GM21529 (cell line): ENCODE results near the gene TMEM220.
"Not testable (repeated sequence)": the region's sequence is repeated elsewhere in the genome, so short reads cannot be mapped to it uniquely, and the experiment has no call there.

ENCODE experiments used
- ATAC-seq: cut with Tn5 transposase; IDR thresholded peaks from one replicate; pipeline ENCODE4 v1.9.1; 2021; ENCODE audit not compliant: unreplicated experiment

Gene TMEM220

GRCh38 chr17:10755592-10756127, 25.8 kb upstream of the TMEM220 start:
- no peak for ATAC-seq

GRCh38 chr17:10754861-10755591, 25.2 kb upstream of the TMEM220 start:
- ATAC-seq: no peak

GRCh38 chr17:10754109-10754508, 24.3 kb upstream of the TMEM220 start:
- no peak for ATAC-seq

GRCh38 chr17:10752696-10753095, 22.9 kb upstream of the TMEM220 start:
- ATAC-seq: no peak

GRCh38 chr17:10751563-10751962, 21.7 kb upstream of the TMEM220 start:
- ATAC-seq: no peak

GRCh38 chr17:10750210-10750609, 20.4 kb upstream of the TMEM220 start:
- ATAC-seq: no peak

GRCh38 chr17:10748531-10749181, 18.8 kb upstream of the TMEM220 start:
- ATAC-seq: no peak

GRCh38 chr17:10745231-10745630, 15.4 kb upstream of the TMEM220 start:
- ATAC-seq: no peak

- no peak for ATAC-seq
Observed at GRCh38 chr17:10744501-10745000, 14.7 kb upstream of the TMEM220 start.

- ATAC-seq: no peak
Observed at GRCh38 chr17:10743316-10744009, 13.6 kb upstream of the TMEM220 start.

GRCh38 chr17:10742431-10742830, 12.6 kb upstream of the TMEM220 start:
- no peak for ATAC-seq

GRCh38 chr17:10741416-10742135, 11.8 kb upstream of the TMEM220 start:
- no peak for ATAC-seq

GRCh38 chr17:10739386-10739785, 9.6 kb upstream of the TMEM220 start:
- ATAC-seq: no peak

GRCh38 chr17:10738521-10739258, 8.9 kb upstream of the TMEM220 start:
- ATAC-seq: no peak

- ATAC-seq: no peak
Observed at GRCh38 chr17:10737736-10738135, 7.9 kb upstream of the TMEM220 start.

- ATAC-seq: no peak
Observed at GRCh38 chr17:10737168-10737622, 7.4 kb upstream of the TMEM220 start.

- no peak for ATAC-seq
Observed at GRCh38 chr17:10735821-10736220, 6.0 kb upstream of the TMEM220 start.

- no peak for ATAC-seq
Observed at GRCh38 chr17:10735251-10735650, 5.4 kb upstream of the TMEM220 start.

- ATAC-seq: no peak
Observed at GRCh38 chr17:10733666-10734065, 3.8 kb upstream of the TMEM220 start.

GRCh38 chr17:10732121-10732520, 2.3 kb upstream of the TMEM220 start:
- not testable (repeated sequence) for ATAC-seq
